Lung (tissue), 12 donors: Measurements from ENCODE around the gene HPS4. TPM values are rescaled to one million over a fixed set of nuclear protein-coding genes. Genes with fewer than 3 reads are reported as not detected.

ENCODE experiments used
- ATAC-seq: fragments of 200-7000 bp; cut with Tn5 transposase; one replicate; pipeline ENCODE4 v1.9.1; 2020; ENCODE audit warnings: moderate number of reproducible peaks; ENCODE audit not compliant: insufficient read depth, low FRiP score
- DNase-seq, 3 donors: peaks; one replicate each; pipeline ENCODE4 v3.0.0-alpha.2; 2013 to 2017
- H3K27ac ChIP-seq, 2 donors: one replicate each; pipeline ENCODE4 v1.5.1; 2013; ENCODE audit warnings: mild to moderate bottlenecking in 2 of 2, moderate library complexity in 2 of 2, control low read depth in 1 of 2, inconsistent platforms in 1 of 2, low read depth in 1 of 2, low read length in 1 of 2
- H3K27me3 ChIP-seq, 3 donors: one replicate each; pipeline ENCODE4 v1.5.1; 2013; ENCODE audit warnings: low read length in 2 of 3; ENCODE audit not compliant: control insufficient read depth in 3 of 3, insufficient read depth in 3 of 3
- H3K36me3 ChIP-seq, 4 donors: one replicate each; pipeline ENCODE4 v1.5.1; 2013; ENCODE audit warnings: low read length in 4 of 4, mild to moderate bottlenecking in 1 of 4, moderate library complexity in 1 of 4; ENCODE audit not compliant: control insufficient read depth in 4 of 4, insufficient read depth in 4 of 4
- H3K4me1 ChIP-seq, 5 donors: one replicate each; pipeline ENCODE4 v1.5.1; 2013; ENCODE audit warnings: low read length in 5 of 5, mild to moderate bottlenecking in 2 of 5, moderate library complexity in 1 of 5; ENCODE audit not compliant: control insufficient read depth in 5 of 5, insufficient read depth in 5 of 5
- H3K4me3 ChIP-seq: one replicate; pipeline ENCODE4 v1.5.1; 2013; ENCODE audit warnings: mild to moderate bottlenecking, control low read depth, moderate library complexity
- H3K9ac ChIP-seq, 2 donors: one replicate each; pipeline ENCODE4 v1.5.1; 2013; ENCODE audit warnings: low read length in 2 of 2, control low read depth in 1 of 2; ENCODE audit not compliant: insufficient read depth in 1 of 2
- H3K9me3 ChIP-seq, 4 donors: one replicate each; pipeline ENCODE4 v1.5.1; 2013; ENCODE audit warnings: low read length in 3 of 4, mild to moderate bottlenecking in 1 of 4, moderate library complexity in 1 of 4; ENCODE audit not compliant: control insufficient read depth in 4 of 4, insufficient read depth in 3 of 4
- CTCF ChIP-seq: IDR thresholded peaks from 2 replicates; pipeline ENCODE4 v1.5.1; 2012; ENCODE audit warnings: mild to moderate bottlenecking; ENCODE audit errors: control extremely low read depth, extremely low read depth
- WGBS, 2 donors: extraction: QIAGEN DNeasy Blood & Tissue Kit; methylation state at CpG; one replicate each; pipeline ENCODE4 v1.1.7; 2013; 5-methylcytosine and 5-hydroxymethylcytosine counted together
- polyA plus RNA-seq, 2 donors: library from polyadenylated mRNA; stranded (reverse); fragments of 200-250 nt; gene quantifications; one replicate each; pipeline ENCODE4 v1.2.1, GENCODE V29; 2013
- total RNA-seq, 2 donors: library from RNA; depleted of rRNA in 1 of 2; stranded (reverse); fragments of >200 nt in 1 of 2; gene quantifications; one replicate each; pipeline ENCODE4 v1.2.1, GENCODE V29; 2014 to 2021
- donor health status: control.
- donor health status: control.
- donor health status: Bipolar disorder and iron deficiency.
- donor health status: healthy.
- donor health status: DM: yes; HTN: yes; CAD: no.

The HPS4 gene
- total and polyA plus RNA-seq, 4 donors, result 14.0 to 48.5 (median 23.4) TPM

DNA sequence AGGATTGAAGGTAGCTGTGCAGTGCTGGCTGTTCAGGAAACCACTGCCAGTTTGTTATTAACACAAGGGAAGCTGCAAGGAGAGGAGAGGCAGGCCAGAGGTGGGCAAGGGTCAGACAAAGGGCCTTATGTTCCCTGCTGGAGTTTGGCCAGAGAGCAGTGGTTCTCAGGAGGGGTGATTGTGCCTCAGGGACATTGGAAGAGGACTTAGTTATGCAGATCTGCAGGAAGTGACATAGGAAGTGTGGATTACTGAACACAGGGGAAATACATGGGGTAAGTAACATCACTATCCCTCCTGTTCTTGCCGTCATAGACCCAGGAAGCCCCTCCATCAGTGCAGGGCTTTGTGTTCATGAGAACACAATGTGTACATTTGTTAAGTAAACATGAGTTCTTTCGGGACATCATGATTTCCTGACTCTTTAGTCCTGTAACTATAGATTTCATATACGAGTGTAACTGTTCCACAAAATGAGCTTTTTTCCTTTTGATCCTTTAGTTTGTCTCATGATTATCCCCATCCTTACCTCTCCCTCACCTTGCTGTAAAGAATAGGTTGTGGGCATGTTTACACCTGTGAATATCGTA lies 6.0 kb upstream of the HPS4 start:
- H3K9me3 ChIP-seq, result no peaks in the 10 kb centered on the region
- no peak for TF ChIP-seq CTCF
- no peak overlapping the region for H3K9ac ChIP-seq
- DNase-seq, result no peak
- no peak overlapping the region for H3K27ac ChIP-seq
- H3K27me3 ChIP-seq, result no peaks in the 10 kb centered on the region
- no peak overlapping the region for H3K4me3 ChIP-seq
- 69 to 70% methylated on average over 4 of the region's 4 CpGs for WGBS, 2 donors
- peaks cover 0 to 7% (median under 1%) of the 10 kb centered on the region in 5 donors for H3K4me1 ChIP-seq
- H3K36me3 ChIP-seq, result peaks cover 44 to 51% (median 47%) of the 10 kb centered on the region in 4 donors
- ATAC-seq, result no peak

GRCh38 chr22:26487996-26488395 lies 4.4 kb upstream of the HPS4 start:
- no peaks in the 10 kb centered on the region for H3K27me3 ChIP-seq
- no peak overlapping the region for H3K9ac ChIP-seq
- DNase-seq (no peak), ATAC-seq (no peak)
- peaks cover 33 to 41% (median 36%) of the 10 kb centered on the region in 4 donors for H3K36me3 ChIP-seq
- 61 to 73% methylated on average over 3 of the region's 3 CpGs for WGBS, 2 donors
- H3K4me1 ChIP-seq, result peaks cover 0 to 15% (median 3%) of the 10 kb centered on the region in 5 donors
- no peak overlapping the region for H3K4me3 ChIP-seq
- H3K27ac ChIP-seq, result no peak overlapping the region
- no peak for TF ChIP-seq CTCF
- H3K9me3 ChIP-seq, result no peaks in the 10 kb centered on the region

DNA sequence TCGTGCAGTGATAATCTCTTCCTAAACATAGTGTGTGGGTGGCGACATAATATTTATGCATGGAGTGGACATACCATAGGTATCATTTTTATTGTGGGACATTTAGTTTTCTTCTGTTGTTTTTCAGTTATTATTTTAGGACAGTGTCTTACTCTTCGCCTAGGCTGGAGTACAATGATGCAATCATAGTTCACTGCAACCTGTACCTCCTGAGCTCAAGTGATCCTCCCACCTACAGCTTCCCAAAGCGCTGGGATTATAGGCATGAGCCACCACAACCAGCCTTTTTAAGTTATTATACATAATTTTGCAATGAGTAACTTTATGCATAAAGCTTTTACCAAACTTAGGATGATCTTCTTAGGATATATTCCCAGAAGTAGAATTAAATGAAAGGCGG lies 2.8 kb upstream of the HPS4 start:
- Histone ChIP-seq H3K36me3 (peaks cover 20 to 29% (median 26%) of the 10 kb centered on the region in 4 donors), H3K27ac (no peak overlapping the region), H3K4me3 (no peak overlapping the region), H3K9ac (no peak overlapping the region), H3K4me1 (peaks cover 1 to 25% (median 9%) of the 10 kb centered on the region in 5 donors), H3K27me3 (no peaks in the 10 kb centered on the region), H3K9me3 (no peaks in the 10 kb centered on the region)
- WGBS, 2 donors, result 90 to 91% methylated on average over 5 of the region's 5 CpGs
- no peak for DNase-seq
- no peak for TF ChIP-seq CTCF
- ATAC-seq, result no peak

DNA sequence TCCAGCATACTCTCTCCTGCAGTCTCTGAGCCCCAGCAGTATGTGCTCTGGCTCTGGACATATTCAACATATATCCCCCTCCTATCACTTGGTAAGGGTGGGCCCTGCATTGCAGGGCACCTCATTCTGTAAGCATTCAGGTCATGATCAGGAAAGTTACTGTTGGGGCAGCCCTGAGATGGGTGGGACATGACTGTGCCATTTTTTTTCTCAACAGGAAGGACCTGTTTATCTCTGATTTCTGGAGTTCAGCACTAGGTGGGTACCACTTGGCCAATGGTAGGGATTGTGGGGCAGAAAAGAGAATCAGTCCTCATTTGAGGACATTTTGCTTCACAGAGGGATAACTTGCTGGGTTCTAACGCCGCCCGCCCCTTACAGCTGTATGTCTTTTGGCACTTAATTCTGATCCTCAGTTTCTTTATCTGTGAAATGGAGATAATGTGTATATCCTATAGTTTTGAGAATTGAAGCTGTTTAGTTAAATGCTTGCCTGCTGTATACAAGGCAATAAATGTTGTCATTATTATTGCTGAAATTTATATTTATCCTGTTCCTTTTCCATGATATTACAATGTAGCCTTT lies 2.3 kb upstream of the HPS4 start:
- peaks cover 1 to 25% (median 11%) of the 10 kb centered on the region in 5 donors for H3K4me1 ChIP-seq
- no peaks in the 10 kb centered on the region for H3K9me3 ChIP-seq
- H3K9ac ChIP-seq, result no peak overlapping the region
- WGBS, 2 donors, result 58 to 83% methylated on average over 3 of the region's 3 CpGs
- DNase-seq (no peak), ATAC-seq (no peak)
- no peak for TF ChIP-seq CTCF
- no peak overlapping the region for H3K4me3 ChIP-seq
- H3K27me3 ChIP-seq, result no peaks in the 10 kb centered on the region
- no peak overlapping the region for H3K27ac ChIP-seq
- H3K36me3 ChIP-seq, result peaks cover 19 to 27% (median 25%) of the 10 kb centered on the region in 4 donors
